Mesodermal cell (in vitro differentiated cells): Measurements from ENCODE around the gene ZNF652.
A peak's percentile ranks its signal among the peaks of the same experiment; 100 is the strongest.
"Not testable (repeated sequence)": the region's sequence is repeated elsewhere in the genome, so short reads cannot be mapped to it uniquely, and the experiment has no call there.

Source experiments
- H3K27ac ChIP-seq: 2 replicates; pipeline ENCODE4 v1.7.0; 2013; ENCODE audit warnings: mild to moderate bottlenecking, low read depth, low read length, moderate library complexity; ENCODE audit not compliant: severe bottlenecking
- H3K36me3 ChIP-seq: 2 replicates; pipeline ENCODE4 v1.7.1; 2013; ENCODE audit warnings: mild to moderate bottlenecking, low read length, moderate library complexity; ENCODE audit not compliant: control insufficient read depth, insufficient read depth
- H3K4me1 ChIP-seq: one replicate; pipeline ENCODE4 v1.7.1; 2013; ENCODE audit warnings: mild to moderate bottlenecking, low read length; ENCODE audit not compliant: insufficient read depth, control insufficient read depth, poor library complexity, severe bottlenecking
- H3K4me3 ChIP-seq: 2 replicates; pipeline ENCODE4 v1.7.0; 2013; ENCODE audit warnings: low read length, control low read depth, mild to moderate bottlenecking; ENCODE audit not compliant: insufficient read depth, poor library complexity, severe bottlenecking; ENCODE audit errors: extremely low read depth
- H3K9me3 ChIP-seq: 2 replicates; pipeline ENCODE4 v1.7.1; 2013; ENCODE audit warnings: mild to moderate bottlenecking, low read length, moderate library complexity; ENCODE audit not compliant: control insufficient read depth
- WGBS, 2 experiments: methylation state at CpG; one replicate each; pipeline ENCODE4 v1.1.5; 2013; ENCODE audit warnings: missing lambda C conversion rate in 2 of 2; ENCODE audit not compliant: insufficient coverage in 2 of 2; 5-methylcytosine and 5-hydroxymethylcytosine counted together

The ZNF652 gene

DNA sequence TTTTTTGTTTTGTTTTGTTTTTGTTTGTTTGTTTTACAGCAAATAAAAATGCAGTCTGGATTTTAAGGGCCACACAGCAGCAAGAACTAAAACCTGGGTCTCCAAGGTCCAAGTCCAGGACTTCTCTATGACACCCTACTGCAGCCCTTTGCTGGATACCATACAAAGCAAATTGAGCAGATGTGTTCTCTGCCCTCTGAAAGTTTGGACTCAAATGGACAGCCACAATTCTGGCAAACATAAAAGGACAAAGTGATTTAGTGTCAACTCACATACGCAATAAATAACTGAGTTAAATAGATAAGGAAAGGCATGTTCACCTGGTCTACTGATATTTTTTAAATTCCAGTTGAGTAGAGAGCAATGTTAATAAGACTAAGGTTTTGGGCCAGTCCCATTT is 7.7 kb upstream of the ZNF652 start:
- no peaks in the 10 kb centered on the region for H3K9me3 ChIP-seq
- H3K4me3 ChIP-seq = no peak overlapping the region
- no peak overlapping the region for H3K27ac ChIP-seq
- H3K4me1 ChIP-seq = no peaks in the 10 kb centered on the region
- no peaks in the 10 kb centered on the region for H3K36me3 ChIP-seq
- 100% methylated on average over 1 of the region's 1 CpG; no CpG with 5 or more reads in 1 of the 2 experiments for WGBS, 2 experiments

DNA sequence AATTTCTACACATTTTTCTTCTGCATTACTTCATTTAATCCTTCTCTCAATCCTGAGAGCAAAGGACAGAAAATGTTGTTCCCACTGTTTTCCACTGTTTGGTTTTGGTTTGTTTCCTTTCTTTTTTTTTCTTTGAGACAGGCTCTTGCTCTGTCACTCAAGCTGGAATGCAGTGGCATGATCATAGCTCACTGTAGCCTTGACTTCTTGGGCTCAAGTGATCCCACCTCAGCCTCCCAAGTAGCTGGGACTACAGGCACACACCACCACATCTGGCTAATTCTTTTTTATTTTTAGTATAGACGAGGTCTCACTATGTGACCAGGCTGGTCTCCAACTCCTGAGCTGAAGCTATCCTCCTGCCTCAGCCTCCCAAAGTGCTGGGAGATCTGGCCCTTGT is 7.0 kb upstream of the ZNF652 start:
- Histone ChIP-seq H3K4me3 (no peak overlapping the region), H3K27ac (no peak overlapping the region), H3K4me1 (no peaks in the 10 kb centered on the region), H3K36me3 (no peaks in the 10 kb centered on the region), H3K9me3 (no peaks in the 10 kb centered on the region)
- 67% methylated on average over 1 of the region's 1 CpG; no CpG with 5 or more reads in 1 of the 2 experiments for WGBS, 2 experiments

DNA sequence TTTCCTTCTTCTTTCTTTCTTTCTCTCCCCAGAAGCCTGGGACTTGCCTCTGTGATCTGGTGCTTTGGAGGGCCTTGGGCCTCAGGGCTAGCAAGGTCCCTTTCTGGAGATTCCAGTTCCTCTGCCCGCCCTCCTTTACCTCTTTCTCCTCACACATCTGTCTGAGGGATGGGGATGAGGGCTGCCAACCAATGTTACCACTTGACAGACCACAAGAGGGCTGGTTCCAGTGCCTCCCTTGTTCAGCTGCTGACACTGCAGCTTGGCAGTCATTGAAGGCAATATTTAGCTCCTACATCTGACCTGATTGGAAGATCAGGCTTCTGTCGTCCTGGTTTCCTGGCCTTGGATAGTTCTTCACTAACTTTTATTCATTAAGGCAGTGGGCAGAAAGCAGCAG is 3.6 kb upstream of the ZNF652 start:
- Histone ChIP-seq H3K4me1 (peaks cover under 1% of the 10 kb centered on the region), H3K36me3 (no peaks in the 10 kb centered on the region), H3K4me3 (no peak overlapping the region), H3K27ac (no peak overlapping the region), H3K9me3 (no peaks in the 10 kb centered on the region)
- WGBS, 2 experiments = 38 to 50% methylated on average over 1 of the region's 2 CpGs

DNA sequence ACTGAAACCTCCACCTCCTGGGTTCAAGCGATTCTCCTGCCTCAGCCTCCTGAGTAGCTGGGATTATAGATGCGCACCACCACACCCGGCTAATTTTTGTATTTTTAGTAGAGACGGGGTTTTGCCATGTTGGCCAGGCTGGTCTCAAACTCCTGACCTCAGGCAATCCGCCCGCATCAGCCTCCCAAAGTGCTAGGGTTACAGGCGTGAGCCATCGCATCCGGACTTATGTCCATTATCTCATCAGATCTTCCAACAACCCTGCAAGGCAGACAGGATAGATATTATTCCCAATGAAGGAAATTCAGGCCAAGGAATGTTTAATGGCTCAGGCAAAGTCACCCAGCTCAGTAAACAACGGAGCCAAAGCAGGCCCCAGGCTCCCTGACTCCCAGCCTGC is 3.1 kb upstream of the ZNF652 start:
- not testable (repeated sequence) for H3K27ac ChIP-seq, H3K4me3 ChIP-seq, H3K4me1 ChIP-seq, H3K9me3 ChIP-seq, H3K36me3 ChIP-seq
- 83 to 96% methylated on average over 7 to 10 of the region's 10 CpGs for WGBS, 2 experiments

DNA sequence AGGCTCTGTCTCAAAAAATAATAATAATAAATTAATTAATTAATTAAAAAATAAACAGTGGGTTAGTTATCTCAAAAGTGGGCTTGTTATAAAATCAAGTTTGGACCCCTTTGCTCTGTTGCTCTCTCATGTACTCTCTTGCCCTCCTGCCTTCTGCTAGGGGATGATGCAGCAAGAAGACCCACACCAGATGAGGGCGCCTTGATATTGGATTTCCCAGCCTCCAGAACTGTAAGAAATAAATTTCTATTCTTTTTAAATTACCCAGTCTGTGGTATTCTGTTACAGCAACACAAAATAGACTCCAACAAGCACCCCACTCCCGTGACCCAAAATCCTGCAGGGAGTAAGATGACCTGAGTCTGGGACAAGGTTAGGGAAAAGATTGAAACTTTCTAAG is 2.1 kb upstream of the ZNF652 start:
- H3K9me3 ChIP-seq = no peaks in the 10 kb centered on the region
- H3K4me3 ChIP-seq = no peak overlapping the region
- no peak overlapping the region for H3K27ac ChIP-seq
- no peaks in the 10 kb centered on the region for H3K36me3 ChIP-seq
- WGBS, 2 experiments = no CpG with 5 or more reads among the region's 2 CpGs
- peaks cover 11% of the 10 kb centered on the region for H3K4me1 ChIP-seq

DNA sequence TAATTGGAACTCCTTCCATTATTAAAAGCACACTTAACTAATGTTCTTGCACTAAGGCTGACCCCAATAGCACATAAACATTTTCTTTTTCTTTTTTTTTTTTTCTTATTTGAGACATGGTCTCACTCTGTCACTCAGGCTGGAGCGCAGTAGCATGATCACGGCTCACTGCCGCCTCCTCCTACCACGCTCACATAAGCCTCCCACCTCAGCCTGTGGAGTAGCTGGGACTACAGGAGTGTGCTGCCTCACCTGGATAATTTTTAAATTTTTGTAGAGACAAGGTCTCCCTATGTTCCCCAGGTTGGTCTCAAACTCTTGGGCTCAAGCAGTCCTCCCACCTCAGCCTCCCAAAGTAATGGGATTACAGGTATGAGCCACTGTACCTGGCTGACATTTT is 1.2 kb upstream of the ZNF652 start:
- Histone ChIP-seq H3K27ac (no peak overlapping the region), H3K4me3 (no peak overlapping the region), H3K4me1 (peaks cover 11% of the 10 kb centered on the region), H3K36me3 (no peaks in the 10 kb centered on the region), H3K9me3 (no peaks in the 10 kb centered on the region)
- WGBS, 2 experiments = 92% methylated on average over 4 of the region's 4 CpGs; no CpG with 5 or more reads in 1 of the 2 experiments

DNA sequence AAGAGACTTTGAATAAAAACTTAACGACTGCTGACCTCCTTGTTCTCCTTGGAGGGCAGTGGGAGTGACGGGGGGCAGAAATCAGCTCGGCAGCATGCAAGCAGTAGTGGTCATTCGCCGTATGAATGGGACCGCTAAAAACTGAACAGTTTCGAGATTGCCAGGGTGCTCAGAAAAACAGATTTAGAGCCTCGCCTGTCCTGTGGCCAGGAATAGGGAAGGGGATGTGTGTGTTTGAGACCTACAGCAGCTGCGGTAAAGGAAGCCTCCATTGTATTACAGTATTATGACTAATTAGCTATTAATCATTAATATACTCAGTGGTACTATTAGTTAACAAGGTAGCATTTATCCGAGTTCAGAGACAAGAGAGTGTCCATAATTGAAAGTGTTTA is 670 bp upstream of the ZNF652 start:
- peaks cover 11% of the 10 kb centered on the region for H3K4me1 ChIP-seq
- H3K9me3 ChIP-seq = no peaks in the 10 kb centered on the region
- peak overlapping the region; percentile 89 for H3K27ac ChIP-seq
- H3K36me3 ChIP-seq = no peaks in the 10 kb centered on the region
- 26 to 29% methylated on average over 7 to 8 of the region's 10 CpGs for WGBS, 2 experiments
- H3K4me3 ChIP-seq = peak overlapping the region; percentile 94

DNA sequence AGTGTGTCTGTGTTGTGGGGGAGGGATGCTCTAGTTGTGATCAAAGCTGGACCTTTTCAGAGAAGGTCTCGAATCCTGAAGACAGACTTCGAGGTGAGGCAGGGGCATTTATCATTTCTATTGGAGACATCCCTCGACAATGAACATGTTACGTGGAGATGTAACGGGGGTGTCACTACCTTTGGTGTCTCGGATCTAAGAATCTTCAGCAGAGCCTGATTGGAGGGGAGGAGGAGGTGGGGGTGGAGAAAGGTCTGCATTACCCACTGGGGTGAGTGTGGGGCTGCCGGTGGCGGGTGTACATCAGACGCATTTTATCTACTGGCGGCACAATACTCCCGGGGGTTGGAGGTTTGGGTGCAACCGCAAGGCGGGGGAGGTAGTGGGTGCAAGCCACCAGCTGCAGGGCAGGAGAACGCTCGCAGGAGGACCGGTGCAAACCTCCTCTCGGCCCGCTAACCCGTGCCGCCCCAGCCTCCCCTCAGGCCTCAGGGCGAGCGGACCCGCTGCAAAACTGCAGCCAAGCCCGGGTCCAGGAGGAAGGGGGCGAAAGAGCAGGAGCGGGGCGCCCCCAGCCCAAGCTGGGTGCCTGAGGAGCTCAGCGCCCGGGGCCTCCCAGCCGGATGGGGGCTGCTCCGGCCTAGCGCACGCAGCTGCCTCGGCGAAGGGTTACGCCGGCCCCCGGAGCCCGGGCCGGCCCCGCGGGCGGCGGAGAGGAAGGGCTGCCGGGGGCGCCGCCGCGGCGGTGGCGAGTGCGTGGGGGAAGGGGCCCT is 735 bp downstream of the ZNF652 start:
- 0 to 1% methylated on average over 42 to 47 of the region's 52 CpGs for WGBS, 2 experiments
- H3K4me3 ChIP-seq = peak overlapping the region; percentile 94
- H3K9me3 ChIP-seq = no peaks in the 10 kb centered on the region
- peak overlapping the region; percentile 89 for H3K27ac ChIP-seq
- no peaks in the 10 kb centered on the region for H3K36me3 ChIP-seq
- peaks cover 11% of the 10 kb centered on the region for H3K4me1 ChIP-seq

DNA sequence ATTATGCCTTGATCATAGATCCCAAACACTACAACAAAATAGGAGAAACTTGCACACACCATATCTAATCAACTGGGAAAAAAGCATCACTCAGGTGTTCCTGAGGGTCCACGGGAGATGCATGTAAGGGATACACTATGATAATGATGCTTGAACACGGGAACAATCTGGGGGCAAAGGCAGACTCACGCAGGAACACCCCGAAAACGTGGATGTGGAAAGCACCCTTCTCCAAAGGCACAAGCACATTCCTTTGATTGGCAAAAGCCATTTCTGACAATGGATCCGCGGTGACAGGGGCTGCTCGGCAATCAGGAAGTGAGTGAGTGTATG is 1.3 kb downstream of the ZNF652 start:
- peaks cover 11% of the 10 kb centered on the region for H3K4me1 ChIP-seq
- peak overlapping the region; percentile 94 for H3K4me3 ChIP-seq
- no peaks in the 10 kb centered on the region for H3K9me3 ChIP-seq
- peak overlapping the region; percentile 89 for H3K27ac ChIP-seq
- H3K36me3 ChIP-seq = no peaks in the 10 kb centered on the region
- WGBS, 2 experiments = 3 to 13% methylated on average over 4 to 5 of the region's 8 CpGs

DNA sequence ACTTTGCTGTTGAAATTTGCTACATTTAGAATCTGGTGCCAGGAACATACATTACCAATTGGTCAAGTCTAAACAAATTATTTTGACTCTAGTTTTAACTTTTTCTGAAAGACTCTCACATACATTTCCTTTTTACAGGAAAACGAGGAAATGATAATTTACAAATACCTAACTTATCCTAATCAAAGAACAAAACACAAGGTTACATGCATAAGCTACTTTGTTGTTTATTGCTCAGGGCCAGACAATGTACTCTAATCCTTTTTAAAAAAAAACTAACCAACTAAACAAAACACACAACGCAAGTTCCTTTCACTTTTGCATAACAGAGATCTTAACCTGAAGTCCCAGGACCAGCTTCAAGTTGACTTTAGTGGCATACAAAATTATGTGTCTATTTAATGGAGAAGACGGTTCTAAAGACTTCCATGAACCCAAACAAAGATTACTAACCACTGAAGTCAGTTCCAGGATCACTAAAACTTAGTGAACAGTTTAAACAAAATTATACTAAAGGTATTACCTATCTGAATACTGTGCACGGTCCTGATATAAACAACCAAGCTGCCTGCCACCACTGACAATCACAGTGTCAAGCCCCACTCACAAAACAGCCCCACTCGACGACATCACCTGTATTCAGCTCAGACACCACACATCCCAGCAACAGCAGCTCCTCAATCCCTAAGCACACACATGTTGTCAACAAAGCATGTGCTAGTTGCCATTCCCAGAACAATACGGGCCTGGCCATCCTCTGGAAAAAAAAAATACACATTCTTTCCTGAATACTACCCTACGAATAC is 1.9 kb downstream of the ZNF652 start:
- Histone ChIP-seq H3K4me1 (peaks cover 11% of the 10 kb centered on the region), H3K9me3 (no peaks in the 10 kb centered on the region), H3K36me3 (no peaks in the 10 kb centered on the region), H3K4me3 (peak overlapping the region; percentile 94), H3K27ac (no peak overlapping the region)
- WGBS, 2 experiments = 33 to 62% methylated on average over 5 to 6 of the region's 8 CpGs
